Activated effector memory CD4-positive, alpha-beta T cell treated with Interleukin-2 at 50 U/mL for 16 hours (primary cell): ENCODE measurements around the gene ERCC6L2.

Experiments
- DNase-seq: peaks from one replicate; pipeline ENCODE4 v3.0.0-alpha.2; 2020

ERCC6L2 gene

DNA sequence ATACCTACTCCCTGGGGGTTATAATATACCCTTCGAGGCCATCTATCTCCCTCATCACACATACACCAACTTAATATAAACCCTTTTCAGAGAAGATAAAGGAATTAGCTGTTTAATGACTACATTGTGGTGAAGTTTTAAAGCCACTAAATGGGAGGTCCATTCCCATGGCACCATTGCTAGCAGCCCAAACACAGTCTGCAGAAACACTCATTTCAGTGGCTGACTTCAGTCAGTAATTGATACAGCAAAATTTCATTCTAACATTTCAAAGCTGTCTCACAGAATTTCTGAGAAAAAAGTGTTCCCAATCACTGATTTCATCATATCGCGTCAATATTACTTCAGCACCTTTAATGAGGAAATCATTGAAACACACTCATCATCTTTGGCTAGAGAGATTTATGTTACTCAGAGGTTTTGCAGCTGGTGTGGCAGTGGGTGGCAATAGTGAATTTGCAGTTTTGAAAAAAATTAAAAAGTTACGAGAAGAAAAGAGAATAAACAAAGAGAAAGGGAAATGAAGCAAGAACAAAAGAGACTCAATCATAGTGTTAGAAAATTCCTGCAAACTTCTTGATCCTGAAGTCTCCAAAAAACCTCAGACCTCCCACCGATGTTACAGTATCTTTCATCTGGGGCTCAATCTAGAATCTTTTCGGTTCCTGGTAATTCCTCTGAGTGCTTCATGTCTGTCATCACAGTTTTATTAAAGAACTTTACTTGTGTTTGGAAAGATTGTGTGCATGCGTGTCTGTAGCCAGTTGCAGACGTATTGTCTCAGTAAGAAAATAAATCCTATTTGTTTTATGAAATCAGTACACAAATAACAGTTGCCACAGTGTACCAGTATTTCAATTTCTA, 105.0 kb downstream of the ERCC6L2 start:
- no peak for DNase-seq

DNA sequence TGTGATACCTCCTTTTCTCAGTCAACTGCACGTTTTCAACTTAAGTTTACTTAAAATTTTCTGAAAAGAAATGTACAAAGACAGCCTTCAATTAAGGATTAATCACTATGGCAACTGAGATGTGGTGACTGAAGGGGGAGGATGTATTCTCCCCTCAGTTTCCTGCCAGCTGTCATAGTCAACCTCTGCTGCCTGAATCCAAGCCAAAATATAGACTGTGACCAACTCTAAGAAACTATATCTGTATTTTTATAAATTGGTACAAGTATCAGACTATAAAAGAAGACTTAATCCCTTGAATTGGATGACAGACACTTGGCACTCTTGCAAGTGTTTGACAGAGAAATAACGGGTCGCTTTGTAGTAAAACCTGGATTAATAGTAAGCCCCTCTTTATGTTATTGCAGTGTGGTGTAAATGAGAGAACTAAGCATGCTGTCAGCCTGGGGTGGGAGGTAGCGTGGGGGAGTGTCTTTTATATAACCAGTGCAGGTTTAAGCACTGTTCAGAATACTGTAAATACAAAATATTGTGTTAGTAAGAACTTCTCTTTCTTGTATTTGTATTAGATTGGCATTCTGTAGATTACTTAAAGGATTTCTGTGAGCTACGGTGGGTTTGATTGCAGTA, 106.4 kb downstream of the ERCC6L2 start:
- no peak for DNase-seq

DNA sequence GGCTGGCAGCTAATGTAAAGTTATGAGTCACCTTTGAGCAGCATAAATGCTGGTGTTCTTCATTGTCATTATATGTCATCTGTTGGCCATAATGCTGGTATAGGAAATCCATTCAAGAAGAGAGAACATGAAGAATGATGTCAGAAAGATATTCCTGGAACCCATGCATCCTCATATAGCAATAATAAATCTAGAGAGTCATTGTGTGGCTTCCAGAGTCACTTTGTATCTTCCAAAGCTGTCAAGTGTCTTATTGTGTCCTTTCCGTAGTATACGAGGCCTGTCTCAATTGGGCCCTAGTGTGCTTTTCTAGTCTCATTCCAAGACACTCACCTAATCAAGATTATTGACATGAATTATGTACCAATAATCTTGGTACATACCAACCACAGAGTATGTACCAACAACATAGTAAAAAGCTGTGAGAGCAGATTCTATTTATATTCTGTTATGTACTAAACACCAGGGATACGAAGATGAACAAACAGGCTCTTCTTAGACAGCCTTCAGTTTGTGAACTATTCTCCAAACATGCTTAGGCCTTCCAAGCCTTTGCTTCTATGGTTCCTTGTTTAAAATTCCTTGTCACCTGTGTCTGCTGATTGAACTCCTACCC, 110.1 kb downstream of the ERCC6L2 start:
- no peak for DNase-seq

DNA sequence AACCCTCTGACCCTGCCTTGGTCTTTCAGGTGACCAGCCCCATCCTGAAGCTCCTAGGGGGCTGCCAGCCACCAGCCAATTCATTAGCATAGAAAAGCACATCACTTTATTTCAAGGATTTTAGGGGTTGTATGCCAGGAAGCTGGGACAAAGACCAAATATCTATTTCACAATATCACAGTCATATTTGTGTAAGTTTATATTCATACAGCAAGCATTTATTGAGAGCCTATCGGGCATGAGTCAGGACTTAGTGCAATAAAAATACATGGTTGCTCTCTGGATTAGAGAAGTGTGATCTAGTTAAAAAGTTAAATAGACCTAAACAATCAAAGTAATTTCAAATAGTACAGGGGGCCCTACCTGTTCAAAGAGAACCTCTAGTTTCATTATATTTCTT, 113.8 kb downstream of the ERCC6L2 start:
- DNase-seq: no peak

DNA sequence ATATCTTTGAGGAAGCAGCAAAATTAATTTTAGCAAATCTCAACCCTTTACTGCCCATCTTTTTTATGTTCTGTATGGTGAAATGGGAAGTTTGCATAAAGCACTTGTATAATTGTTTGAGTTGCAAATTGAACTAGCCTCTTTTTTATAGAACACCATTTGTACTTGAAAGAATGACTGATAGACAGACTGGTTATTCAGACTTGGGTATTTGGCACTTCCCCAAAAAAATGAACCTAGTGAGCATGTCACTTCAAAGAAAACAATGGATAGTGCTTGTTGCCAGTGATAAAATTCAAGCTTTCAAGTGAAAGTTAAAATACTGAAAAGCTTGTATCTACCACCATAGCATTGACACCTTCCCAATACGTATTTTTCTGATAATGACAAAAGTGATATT, 115.8 kb downstream of the ERCC6L2 start:
- DNase-seq: no peak

DNA sequence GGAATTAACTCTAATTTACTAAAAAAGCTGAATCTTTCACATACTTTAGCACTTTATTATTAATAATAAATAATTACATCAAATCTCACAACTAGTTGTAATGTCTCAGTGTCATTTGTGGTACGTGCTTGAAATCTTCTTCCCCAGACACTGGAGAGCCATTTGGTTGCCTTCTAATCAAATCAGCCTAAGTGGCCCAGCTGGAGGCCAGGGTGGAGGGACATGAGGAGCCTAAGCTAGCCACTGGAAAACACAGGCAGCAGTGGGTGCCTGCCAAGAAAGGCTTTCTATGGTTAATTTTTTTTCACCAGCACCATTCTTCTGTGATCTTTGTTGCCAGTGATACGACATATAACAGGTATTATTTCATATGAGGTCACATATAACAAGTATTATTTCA, 117.0 kb downstream of the ERCC6L2 start:
- no peak for DNase-seq

DNA sequence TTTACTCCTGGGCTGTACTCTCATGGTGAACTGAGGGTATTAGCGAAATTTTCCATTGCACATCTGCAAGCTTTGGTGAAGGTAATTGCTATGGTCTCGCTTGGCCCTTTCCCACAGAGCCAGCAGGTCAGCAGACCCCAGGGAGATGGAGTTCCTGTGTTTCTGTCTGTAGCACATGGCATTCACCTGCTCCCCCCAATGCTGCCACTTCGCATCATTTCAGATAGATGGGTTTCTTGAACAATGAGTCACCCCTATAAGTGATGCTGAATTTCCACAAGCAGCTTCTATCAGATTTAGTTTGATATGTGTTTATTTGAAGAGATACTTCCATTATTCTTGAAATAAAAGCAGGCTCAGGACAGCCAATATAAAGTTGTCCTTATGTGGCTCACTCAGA, 117.8 kb downstream of the ERCC6L2 start:
- DNase-seq: no peak

DNA sequence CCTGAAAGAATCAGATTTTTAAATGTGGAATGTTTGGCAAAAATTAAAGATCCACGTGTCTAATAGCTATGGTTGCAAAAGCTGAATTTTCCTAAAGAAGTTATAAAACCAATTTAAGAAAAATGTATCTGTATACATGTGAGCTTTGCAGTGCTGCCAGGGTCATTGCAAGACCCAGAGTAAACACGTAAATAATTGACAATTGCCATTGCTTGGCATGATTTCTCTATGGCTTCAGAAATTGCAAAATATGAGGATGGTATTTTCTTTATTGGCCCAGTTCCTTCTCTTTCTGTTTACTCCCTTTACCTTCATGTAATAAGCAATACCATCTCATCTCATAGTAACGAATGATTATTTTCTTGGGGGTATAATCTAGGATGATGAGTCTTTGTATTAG, 123.9 kb downstream of the ERCC6L2 start:
- no peak for DNase-seq

DNA sequence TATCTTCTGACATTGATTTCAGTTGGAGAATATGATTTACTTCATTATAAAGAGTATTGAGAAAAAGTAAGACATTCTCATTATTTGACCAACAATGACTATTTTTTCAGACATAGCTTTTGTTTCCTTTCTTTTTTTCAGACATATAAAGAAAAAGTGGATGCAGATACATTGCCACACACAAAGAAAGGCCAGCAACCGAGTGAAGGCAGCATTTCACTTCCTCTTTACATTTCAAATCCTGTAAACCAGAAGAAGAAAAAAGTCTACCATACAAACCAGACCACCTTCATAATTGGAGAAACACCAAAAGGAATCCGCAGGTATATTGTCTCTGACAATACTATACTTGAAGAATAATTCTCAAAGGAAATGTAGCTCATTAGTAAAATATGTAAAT, 128.9 kb downstream of the ERCC6L2 start:
- no peak for DNase-seq

DNA sequence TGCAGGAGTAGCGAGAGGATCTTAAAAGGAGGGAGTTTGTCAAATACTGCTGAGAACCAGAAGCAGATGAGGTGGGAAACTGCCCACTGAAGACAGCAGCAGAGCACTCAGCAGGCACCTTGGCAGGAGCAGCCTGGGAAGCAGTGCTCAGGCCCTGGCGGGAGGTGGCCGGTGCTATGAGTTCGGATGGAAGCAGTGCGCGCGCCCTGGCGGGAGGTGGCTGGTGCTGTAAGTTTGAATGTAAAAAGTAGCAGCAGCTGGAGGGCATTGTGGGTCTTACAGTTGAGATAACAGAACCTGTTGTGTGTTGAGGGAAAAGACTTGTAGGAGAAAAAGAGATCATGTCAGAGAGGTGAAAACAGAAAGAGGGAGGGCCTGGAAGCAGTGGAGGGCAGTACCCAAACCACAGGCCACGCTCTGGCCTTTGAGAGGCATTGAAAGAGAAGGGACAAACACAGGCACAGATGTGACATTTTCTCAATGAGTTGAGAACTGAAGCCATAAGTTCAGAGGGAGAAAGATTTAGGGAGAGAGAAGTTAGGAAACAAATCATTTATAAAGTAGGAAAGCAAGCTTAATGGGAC, 130.9 kb downstream of the ERCC6L2 start:
- no peak for DNase-seq

DNA sequence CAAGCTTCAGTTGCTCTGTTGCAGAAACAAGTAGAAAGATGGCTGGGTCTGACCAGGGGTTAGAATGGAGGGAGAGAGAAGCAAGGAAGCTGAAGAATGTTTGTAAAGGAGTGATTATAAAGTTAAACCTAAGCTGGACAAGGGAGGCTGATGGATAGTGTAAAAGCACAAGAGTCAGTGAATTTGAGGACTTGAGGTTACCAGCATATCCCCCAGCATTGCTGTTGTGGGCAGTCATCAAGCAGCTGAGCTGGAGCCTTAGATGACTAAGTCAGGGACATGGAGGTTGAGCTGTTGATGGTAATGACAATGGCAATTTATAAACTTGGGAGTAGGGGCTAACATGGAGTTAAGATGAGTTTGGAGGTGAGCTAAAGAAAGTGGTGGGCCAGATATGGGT, 131.5 kb downstream of the ERCC6L2 start:
- DNase-seq: no peak

DNA sequence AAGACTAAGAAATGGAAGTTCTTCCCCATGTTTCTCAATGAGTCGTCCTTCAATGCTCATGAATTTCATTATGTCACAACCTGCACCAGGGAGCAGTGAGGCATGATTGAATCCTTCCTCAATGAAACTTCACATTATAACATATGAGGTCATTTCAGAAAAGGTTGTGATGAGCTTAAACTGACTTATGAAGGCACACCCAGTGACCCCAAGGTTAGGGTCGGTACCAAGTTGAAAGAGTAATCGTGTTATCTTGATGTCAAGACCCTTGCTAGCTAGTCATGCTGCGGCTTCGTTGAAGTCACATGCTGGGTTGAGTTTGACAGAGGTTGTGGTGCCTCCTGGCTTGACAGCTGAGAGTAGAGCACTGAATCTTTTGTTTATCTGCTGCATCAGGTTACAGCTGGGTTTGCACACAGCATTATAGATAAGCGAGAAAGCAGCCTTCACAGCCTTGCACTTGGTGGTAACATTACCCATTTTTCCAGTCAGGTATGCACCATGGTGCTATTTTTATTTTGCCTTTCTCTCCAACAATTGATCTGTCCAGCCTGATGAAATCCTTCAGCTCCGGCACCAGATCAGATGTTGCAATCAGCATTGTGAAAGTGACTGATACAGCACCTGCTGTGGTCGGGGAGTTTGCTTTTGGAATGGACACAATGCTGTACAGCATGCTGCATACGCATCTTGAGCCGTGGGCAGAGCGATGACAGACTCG, 133.2 kb downstream of the ERCC6L2 start:
- no peak for DNase-seq

DNA sequence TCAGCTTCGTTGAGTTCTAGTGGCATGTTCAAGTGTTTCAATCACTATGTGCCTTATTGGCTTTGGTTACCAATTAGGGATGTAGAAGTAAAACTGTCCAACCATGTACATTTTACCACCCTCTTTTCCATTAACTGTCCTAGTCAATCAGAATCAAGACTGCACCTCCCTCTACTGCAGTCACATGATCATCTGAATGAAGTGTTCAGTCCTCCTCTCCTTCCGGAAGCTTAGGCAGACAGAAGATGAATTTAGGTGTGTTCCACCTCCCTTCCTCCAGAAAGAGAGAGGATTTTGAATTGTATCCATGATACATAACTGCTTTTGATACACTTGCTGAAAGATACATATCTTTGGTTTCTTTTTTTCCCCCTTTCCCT, 133.7 kb downstream of the ERCC6L2 start:
- DNase-seq: no peak

DNA sequence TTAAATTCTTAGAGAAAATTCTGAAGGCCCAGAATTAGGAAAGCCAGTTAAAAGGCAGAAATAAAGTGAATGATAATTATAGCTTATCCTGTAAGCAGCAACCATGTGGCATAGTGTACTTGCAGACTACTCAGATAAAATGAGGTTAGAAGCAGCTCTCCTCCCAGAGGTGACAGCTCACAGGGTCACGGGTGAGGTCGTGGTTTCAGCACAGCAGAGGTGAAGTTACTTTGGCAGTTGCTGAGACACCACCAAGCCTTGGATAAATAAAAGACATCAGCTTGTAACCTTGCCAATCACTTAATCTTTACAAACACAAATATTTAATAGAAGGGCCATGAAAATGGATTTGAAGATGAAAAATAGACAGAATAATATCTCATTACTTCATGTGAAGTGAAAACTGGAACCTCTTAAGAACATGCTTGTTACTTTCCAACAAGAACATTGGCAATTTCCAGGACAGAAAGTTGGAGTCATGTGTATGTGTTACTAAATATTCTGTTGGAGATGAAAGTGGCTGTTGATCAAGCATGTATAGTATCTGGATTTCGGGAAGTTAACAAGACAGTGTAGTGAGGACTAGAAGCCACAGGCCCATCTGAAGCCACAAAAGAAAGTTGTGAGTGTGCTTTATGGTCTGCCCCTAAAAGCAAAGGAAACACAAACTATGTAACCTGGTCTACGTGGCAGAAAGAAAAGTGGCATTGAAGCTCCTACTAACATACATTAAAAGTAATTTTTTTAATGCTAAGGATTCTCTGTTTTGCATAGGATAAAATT, 134.4 kb downstream of the ERCC6L2 start:
- peak; percentile 46 for DNase-seq

DNA sequence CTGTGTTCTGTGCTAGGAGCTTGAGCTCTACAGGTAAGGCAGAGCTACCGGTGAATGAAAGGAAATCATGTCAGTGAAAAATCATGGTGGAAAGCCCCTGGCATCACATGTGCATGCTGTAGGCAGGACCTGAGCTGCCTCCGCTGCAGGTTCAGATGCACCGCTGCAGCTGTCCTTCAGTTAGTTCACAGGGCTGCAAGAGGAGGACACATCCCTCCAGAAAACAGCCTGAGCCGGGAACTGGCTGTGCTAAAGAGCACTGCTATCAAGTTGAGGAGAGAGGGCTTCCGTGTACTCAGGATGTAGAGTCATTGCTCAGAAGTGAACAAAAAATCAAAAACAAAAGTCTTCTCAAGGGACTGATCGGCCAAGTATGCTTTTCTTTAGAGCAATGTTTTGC, 138.6 kb downstream of the ERCC6L2 start:
- peak; percentile 33 for DNase-seq

DNA sequence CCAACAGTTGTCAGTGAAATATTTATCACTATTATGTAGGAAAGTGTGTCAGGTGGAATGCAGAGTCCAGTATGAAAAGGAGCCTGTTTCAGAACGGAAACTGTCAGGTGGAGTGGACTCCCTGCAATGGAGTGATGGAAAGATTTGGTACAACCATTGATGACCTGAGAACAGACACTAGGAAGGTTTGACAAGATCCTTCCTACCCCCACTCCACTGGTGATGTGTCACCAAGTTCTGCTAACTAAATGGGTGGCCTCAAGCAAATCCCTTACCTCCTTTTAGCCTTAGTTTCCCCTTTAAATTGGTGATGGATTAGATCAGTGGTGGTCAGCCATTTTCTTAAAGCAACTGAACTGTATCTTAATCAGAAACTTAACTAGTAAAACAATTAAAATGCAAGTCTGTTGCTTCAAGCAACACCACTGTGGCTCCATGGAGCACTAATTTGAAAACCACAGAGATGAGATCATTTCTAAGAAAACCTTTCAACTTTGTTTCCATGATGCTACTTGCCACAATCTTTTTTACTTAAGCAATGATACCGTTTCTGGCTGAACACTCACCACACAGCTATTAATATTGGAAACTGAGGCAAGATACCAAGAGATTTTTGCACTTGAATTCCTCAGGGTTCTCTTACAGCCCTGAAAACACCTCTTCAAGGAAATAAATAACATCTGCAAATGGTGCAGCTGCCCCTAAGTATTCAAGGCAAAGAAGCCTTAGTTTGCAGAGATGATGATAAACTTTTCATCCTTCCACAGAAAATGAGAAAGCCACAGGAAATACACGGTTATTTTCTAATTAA, 140.6 kb downstream of the ERCC6L2 start:
- DNase-seq: no peak
